HG02973 (cell line): Measurements from ENCODE around the gene SLC6A12.
"Not testable (repeated sequence)": the region's sequence is repeated elsewhere in the genome, so short reads cannot be mapped to it uniquely, and the experiment has no call there.

ENCODE experiments used
- ATAC-seq: cut with Tn5 transposase; IDR thresholded peaks from one replicate; pipeline ENCODE4 v1.9.1; 2021; ENCODE audit warnings: moderate library complexity; ENCODE audit not compliant: unreplicated experiment

Gene SLC6A12

GRCh38 chr12:235967-236366 lies 22.0 kb upstream of the SLC6A12 start:
- ATAC-seq, result not testable (repeated sequence)

GRCh38 chr12:234891-235415 lies 21.0 kb upstream of the SLC6A12 start:
- ATAC-seq, result no peak

- ATAC-seq, result no peak
Observed at GRCh38 chr12:234019-234418, 20.1 kb upstream of the SLC6A12 start.

- no peak for ATAC-seq
Observed at GRCh38 chr12:233615-233968, 19.6 kb upstream of the SLC6A12 start.

GRCh38 chr12:232731-233614 lies 19.0 kb upstream of the SLC6A12 start:
- ATAC-seq, result no peak

GRCh38 chr12:230925-231671 lies 17.1 kb upstream of the SLC6A12 start:
- no peak for ATAC-seq

- ATAC-seq, result no peak
Observed at GRCh38 chr12:229441-230191, 15.7 kb upstream of the SLC6A12 start.

- ATAC-seq, result no peak
Observed at GRCh38 chr12:228846-229200, 14.9 kb upstream of the SLC6A12 start.

- no peak for ATAC-seq
Observed at GRCh38 chr12:227923-228845, 14.2 kb upstream of the SLC6A12 start.

GRCh38 chr12:227286-227915 lies 13.4 kb upstream of the SLC6A12 start:
- ATAC-seq, result no peak

GRCh38 chr12:226401-226800 lies 12.4 kb upstream of the SLC6A12 start:
- no peak for ATAC-seq

GRCh38 chr12:225012-225411 lies 11.1 kb upstream of the SLC6A12 start:
- no peak for ATAC-seq

- ATAC-seq, result no peak
Observed at GRCh38 chr12:224330-224729, 10.4 kb upstream of the SLC6A12 start.

GRCh38 chr12:223841-224240 lies 9.9 kb upstream of the SLC6A12 start:
- no peak for ATAC-seq

GRCh38 chr12:221736-222135 lies 7.8 kb upstream of the SLC6A12 start:
- ATAC-seq, result no peak

GRCh38 chr12:220946-221550 lies 7.1 kb upstream of the SLC6A12 start:
- ATAC-seq, result no peak

- ATAC-seq, result no peak
Observed at GRCh38 chr12:220491-220890, 6.5 kb upstream of the SLC6A12 start.

- ATAC-seq, result no peak
Observed at GRCh38 chr12:219891-220352, 6.0 kb upstream of the SLC6A12 start.
